ENCODE results near the gene APEH. TPM values are rescaled to one million over a fixed set of nuclear protein-coding genes. Genes with fewer than 3 reads are reported as not detected.

APEH gene
- total and polyA plus RNA-seq, 10 of the 15 experiments (the other 5 are each of a cell fraction or from before 2014, with no cell fraction given), result 74.4 to 214 (median 131) TPM

DNA sequence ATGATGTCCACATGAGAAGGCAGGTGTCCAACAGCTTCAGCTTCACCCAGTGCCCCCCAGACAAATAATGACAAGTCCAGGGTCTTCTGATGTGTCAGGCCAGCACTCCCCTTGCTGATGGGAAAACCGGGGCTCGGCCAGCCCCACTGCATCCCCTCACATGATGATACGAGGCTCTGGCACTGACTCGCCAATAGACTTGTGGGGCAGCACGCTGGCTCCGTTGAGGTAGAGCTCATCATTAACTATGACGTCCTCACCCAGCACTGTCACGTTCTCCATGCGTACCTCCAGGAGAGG lies 47.4 kb downstream of the APEH start:
- FAIRE-seq (no peak), DNase-seq (ENCODE audit: low read depth, low spot score) (no peak), ATAC-seq (no peak)
- BruUV-seq (replicated peaks), result no TSS peak
- ChIA-PET POLR2A (interaction anchor here (0.6 kb wide), 1 partner anchor 350 kb away, joined by 3 read pairs; no protein-coding TSS in a partner anchor), SMC1A (ENCODE audit: uncharacterized antibody, unreplicated experiment) (interaction anchor here (0.6 kb wide), 1 partner anchor 18 kb away, joined by 3 read pairs; no protein-coding TSS in a partner anchor), RAD21 (ENCODE audit: unreplicated experiment) (no interaction called here), CTCF (no interaction called here)
- no peak for TF ChIP-seq NFYA (IDR thresholded peaks at IDR 0.05; ENCODE audit: borderline replicate concordance, low read depth, low read length)
- TF ChIP-seq POLR2AphosphoS2 (IDR thresholded peaks at IDR 0.05; ENCODE audit: low read depth, low read length), result no peak
- TF ChIP-seq BMI1 (IDR thresholded peaks at IDR 0.05; ENCODE audit: borderline replicate concordance), result no peak
- no peak for TF ChIP-seq HDAC6 (IDR thresholded peaks at IDR 0.05; ENCODE audit: unreplicated experiment)
- TF ChIP-seq SREBF1 (IDR thresholded peaks at IDR 0.05; ENCODE audit: low read length), result no peak
- TF ChIP-seq, protein P1, sequence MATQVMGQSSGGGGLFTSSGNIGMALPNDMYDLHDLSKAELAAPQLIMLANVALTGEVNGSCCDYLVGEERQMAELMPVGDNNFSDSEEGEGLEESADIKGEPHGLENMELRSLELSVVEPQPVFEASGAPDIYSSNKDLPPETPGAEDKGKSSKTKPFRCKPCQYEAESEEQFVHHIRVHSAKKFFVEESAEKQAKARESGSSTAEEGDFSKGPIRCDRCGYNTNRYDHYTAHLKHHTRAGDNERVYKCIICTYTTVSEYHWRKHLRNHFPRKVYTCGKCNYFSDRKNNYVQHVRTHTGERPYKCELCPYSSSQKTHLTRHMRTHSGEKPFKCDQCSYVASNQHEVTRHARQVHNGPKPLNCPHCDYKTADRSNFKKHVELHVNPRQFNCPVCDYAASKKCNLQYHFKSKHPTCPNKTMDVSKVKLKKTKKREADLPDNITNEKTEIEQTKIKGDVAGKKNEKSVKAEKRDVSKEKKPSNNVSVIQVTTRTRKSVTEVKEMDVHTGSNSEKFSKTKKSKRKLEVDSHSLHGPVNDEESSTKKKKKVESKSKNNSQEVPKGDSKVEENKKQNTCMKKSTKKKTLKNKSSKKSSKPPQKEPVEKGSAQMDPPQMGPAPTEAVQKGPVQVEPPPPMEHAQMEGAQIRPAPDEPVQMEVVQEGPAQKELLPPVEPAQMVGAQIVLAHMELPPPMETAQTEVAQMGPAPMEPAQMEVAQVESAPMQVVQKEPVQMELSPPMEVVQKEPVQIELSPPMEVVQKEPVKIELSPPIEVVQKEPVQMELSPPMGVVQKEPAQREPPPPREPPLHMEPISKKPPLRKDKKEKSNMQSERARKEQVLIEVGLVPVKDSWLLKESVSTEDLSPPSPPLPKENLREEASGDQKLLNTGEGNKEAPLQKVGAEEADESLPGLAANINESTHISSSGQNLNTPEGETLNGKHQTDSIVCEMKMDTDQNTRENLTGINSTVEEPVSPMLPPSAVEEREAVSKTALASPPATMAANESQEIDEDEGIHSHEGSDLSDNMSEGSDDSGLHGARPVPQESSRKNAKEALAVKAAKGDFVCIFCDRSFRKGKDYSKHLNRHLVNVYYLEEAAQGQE (IDR thresholded peaks at IDR 0.05; ENCODE audit: low read depth, low read length), result no peak
- TF ChIP-seq TARDBP (IDR thresholded peaks at IDR 0.05; ENCODE audit: borderline replicate concordance), result no peak
- TF ChIP-seq SMC3 (IDR thresholded peaks at IDR 0.05; ENCODE audit: borderline replicate concordance, low read length), result no peak
- TF ChIP-seq RBBP5 (conservative IDR thresholded peaks at IDR 0.05), result no peak
- TF ChIP-seq, protein P2, sequence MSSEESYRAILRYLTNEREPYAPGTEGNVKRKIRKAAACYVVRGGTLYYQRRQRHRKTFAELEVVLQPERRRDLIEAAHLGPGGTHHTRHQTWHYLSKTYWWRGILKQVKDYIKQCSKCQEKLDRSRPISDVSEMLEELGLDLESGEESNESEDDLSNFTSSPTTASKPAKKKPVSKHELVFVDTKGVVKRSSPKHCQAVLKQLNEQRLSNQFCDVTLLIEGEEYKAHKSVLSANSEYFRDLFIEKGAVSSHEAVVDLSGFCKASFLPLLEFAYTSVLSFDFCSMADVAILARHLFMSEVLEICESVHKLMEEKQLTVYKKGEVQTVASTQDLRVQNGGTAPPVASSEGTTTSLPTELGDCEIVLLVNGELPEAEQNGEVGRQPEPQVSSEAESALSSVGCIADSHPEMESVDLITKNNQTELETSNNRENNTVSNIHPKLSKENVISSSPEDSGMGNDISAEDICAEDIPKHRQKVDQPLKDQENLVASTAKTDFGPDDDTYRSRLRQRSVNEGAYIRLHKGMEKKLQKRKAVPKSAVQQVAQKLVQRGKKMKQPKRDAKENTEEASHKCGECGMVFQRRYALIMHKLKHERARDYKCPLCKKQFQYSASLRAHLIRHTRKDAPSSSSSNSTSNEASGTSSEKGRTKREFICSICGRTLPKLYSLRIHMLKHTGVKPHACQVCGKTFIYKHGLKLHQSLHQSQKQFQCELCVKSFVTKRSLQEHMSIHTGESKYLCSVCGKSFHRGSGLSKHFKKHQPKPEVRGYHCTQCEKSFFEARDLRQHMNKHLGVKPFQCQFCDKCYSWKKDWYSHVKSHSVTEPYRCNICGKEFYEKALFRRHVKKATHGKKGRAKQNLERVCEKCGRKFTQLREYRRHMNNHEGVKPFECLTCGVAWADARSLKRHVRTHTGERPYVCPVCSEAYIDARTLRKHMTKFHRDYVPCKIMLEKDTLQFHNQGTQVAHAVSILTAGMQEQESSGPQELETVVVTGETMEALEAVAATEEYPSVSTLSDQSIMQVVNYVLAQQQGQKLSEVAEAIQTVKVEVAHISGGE (CRISPR knock-in tag; IDR thresholded peaks at IDR 0.05), result no peak
- no peak for TF ChIP-seq PAX5 (IDR thresholded peaks at IDR 0.05; ENCODE audit: borderline replicate concordance, low read depth, low read length)
- no peak for TF ChIP-seq MEF2A (IDR thresholded peaks at IDR 0.05; ENCODE audit: insufficient read depth, low read depth, low read length)
- no peak for TF ChIP-seq NR2C2 (IDR thresholded peaks at IDR 0.05; ENCODE audit: borderline replicate concordance, control insufficient read depth, insufficient read length, low read depth)
- TF ChIP-seq ASH2L (IDR thresholded peaks at IDR 0.05; ENCODE audit: borderline replicate concordance, low read depth), result no peak
- TF ChIP-seq, protein P3, sequence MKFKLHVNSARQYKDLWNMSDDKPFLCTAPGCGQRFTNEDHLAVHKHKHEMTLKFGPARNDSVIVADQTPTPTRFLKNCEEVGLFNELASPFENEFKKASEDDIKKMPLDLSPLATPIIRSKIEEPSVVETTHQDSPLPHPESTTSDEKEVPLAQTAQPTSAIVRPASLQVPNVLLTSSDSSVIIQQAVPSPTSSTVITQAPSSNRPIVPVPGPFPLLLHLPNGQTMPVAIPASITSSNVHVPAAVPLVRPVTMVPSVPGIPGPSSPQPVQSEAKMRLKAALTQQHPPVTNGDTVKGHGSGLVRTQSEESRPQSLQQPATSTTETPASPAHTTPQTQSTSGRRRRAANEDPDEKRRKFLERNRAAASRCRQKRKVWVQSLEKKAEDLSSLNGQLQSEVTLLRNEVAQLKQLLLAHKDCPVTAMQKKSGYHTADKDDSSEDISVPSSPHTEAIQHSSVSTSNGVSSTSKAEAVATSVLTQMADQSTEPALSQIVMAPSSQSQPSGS (IDR thresholded peaks at IDR 0.05; ENCODE audit: low read length), result no peak
- TF ChIP-seq YBX1 (IDR thresholded peaks at IDR 0.05), result no peak
- TF ChIP-seq IRF4 (IDR thresholded peaks at IDR 0.05; ENCODE audit: low read depth, low read length), result no peak
- Histone ChIP-seq H3K27me3 (replicated peaks in 1 of 2; ENCODE audit: control insufficient read depth in 2 of 2, insufficient read depth in 2 of 2, low read length in 1 of 2) (no peaks in the 10 kb centered on the region), H3K9ac (ENCODE audit: control insufficient read depth, insufficient read depth, low read length) (no peak overlapping the region), H3K79me2 (ENCODE audit: control insufficient read depth, insufficient read depth, low read length) (peaks cover 20% of the 10 kb centered on the region), H3K27ac (ENCODE audit: control insufficient read depth, insufficient read depth) (no peak overlapping the region), H3K4me1 (ENCODE audit: control insufficient read depth, insufficient read depth, low read length) (peaks cover 21% of the 10 kb centered on the region), H3K9me3 (replicated peaks; ENCODE audit: control insufficient read depth, insufficient read depth, low read length) (no peaks in the 10 kb centered on the region; the same call in 2 of the 3 replicates), H3K36me3 (ENCODE audit: control insufficient read depth in 2 of 2, insufficient read depth in 2 of 2, low read length in 1 of 2) (peaks cover 3 to 12% of the 10 kb centered on the region in 2 experiments; a peak in 3 of 4 replicates), H3K4me3 (no peak overlapping the region), H4K20me1 (ENCODE audit: control insufficient read depth, insufficient read depth) (no peaks in the 10 kb centered on the region), H2AFZ (ENCODE audit: control insufficient read depth, low read depth, low read length) (no peak overlapping the region), H3K4me2 (ENCODE audit: control insufficient read depth, insufficient read depth) (no peak overlapping the region)
- 84% methylated on average over 9 of the region's 9 CpGs for WGBS (ENCODE audit: insufficient coverage, insufficient replicate concordance, low lambda C conversion rate, missing lambda C conversion rate)
- in situ Hi-C loops (cut with MboI) (no loop called here), intact Hi-C loops (cut with micrococcal nuclease; ENCODE audit: unreplicated experiment) (loop anchor here (5.0 kb wide), 2 partner anchors 66 to 116 kb away; partner anchors contain the start of gene IP6K1)

Data from GM12878 (cell line).